Left ventricle myocardium inferior (tissue), 1 donor: ENCODE data around the gene KAZN. TPM values are rescaled to one million over a fixed set of nuclear protein-coding genes. Genes with fewer than 3 reads are reported as not detected.
"Not testable (repeated sequence)": the region's sequence is repeated elsewhere in the genome, so short reads cannot be mapped to it uniquely, and the experiment has no call there.

ENCODE experiments used
- DNase-seq: peaks from one replicate; pipeline ENCODE4 v3.0.0-alpha.2; 2020
- H3K27ac ChIP-seq: fragments of 200-600 bp; replicated peaks from 2 replicates; pipeline ENCODE4 v1.8.0; 2021
- H3K27me3 ChIP-seq: fragments of 200-600 bp; 2 replicates; pipeline ENCODE4 v1.8.0; 2021; ENCODE audit warnings: low read depth
- H3K36me3 ChIP-seq: fragments of 200-600 bp; 2 replicates; pipeline ENCODE4 v1.8.0; 2021
- H3K4me1 ChIP-seq: fragments of 200-600 bp; 2 replicates; pipeline ENCODE4 v1.8.0; 2021
- H3K4me3 ChIP-seq: fragments of 200-600 bp; 2 replicates; pipeline ENCODE4 v1.8.0; 2021; ENCODE audit warnings: mild to moderate bottlenecking, moderate library complexity
- H3K9me3 ChIP-seq: fragments of 200-600 bp; replicated peaks from 2 replicates; pipeline ENCODE4 v1.8.0; 2021
- CTCF ChIP-seq: fragments of 200-600 bp; IDR thresholded peaks from 2 replicates; pipeline ENCODE4 v1.8.0; 2021; ENCODE audit warnings: antibody characterized with exemption, mild to moderate bottlenecking, borderline replicate concordance
- intact Hi-C: fragments of 100-400 bp; cut with micrococcal nuclease; formaldehyde crosslinking; loops from one replicate; pipeline ENCODE4 v1.11.0; 2022
- total RNA-seq: library from RNA; stranded (reverse); fragmentation: NEBNext Ultra II Directional; extraction: Animal tissue kit (Norgen Biotek cat#: 25700); gene quantifications from one replicate; pipeline ENCODE4 v1.2.1, GENCODE V29; 2021
- donor health status: DM: no; HTN: yes; CAD: no; lungs with severe emphysema.

KAZN gene
- total RNA-seq, 1 donor from 2014 or later, result 2.2 TPM

DNA sequence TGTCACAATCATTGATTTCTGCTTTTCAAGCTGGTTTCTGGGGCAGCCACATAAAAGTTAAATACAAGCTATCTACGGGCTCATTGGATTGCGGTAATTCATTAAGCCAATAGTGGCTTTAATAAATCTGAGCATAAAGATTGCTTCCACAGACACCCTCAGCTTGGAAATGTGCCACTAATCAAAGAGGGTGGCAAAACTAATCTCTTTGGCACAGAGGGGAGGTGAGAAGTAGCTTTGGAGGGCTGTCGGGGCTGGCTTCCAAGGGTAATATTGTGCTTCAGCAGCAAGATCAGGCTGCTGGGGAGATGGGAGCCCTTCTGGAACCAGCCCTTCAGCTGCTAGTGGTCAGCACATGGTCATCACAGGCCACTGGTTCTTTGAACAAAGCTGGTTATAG is 21.2 kb upstream of the KAZN start:
- peaks cover 21% of the 10 kb centered on the region for H3K9me3 ChIP-seq
- H3K27ac ChIP-seq, result no peak overlapping the region
- DNase-seq, result no peak
- no peaks in the 10 kb centered on the region for H3K4me1 ChIP-seq
- intact Hi-C loops, result no loop called here
- peaks cover 40% of the 10 kb centered on the region for H3K27me3 ChIP-seq
- no peak for TF ChIP-seq CTCF
- no peak overlapping the region for H3K4me3 ChIP-seq
- H3K36me3 ChIP-seq, result no peaks in the 10 kb centered on the region

- H3K27me3 ChIP-seq, result peaks cover 35% of the 10 kb centered on the region
- no peak overlapping the region for H3K27ac ChIP-seq
- H3K4me1 ChIP-seq, result no peaks in the 10 kb centered on the region
- no peak for DNase-seq
- no peak overlapping the region for H3K4me3 ChIP-seq
- intact Hi-C loops, result no loop called here
- peaks cover 21% of the 10 kb centered on the region for H3K9me3 ChIP-seq
- no peaks in the 10 kb centered on the region for H3K36me3 ChIP-seq
- TF ChIP-seq CTCF, result no peak
Measured at GRCh38 chr1:14578156-14578555, 20.3 kb upstream of the KAZN start.

GRCh38 chr1:14580295-14580694 is 18.2 kb upstream of the KAZN start:
- H3K36me3 ChIP-seq, DNase-seq, intact Hi-C loops, H3K4me1 ChIP-seq, H3K4me3 ChIP-seq, H3K27ac ChIP-seq: not testable (repeated sequence)
- Histone ChIP-seq H3K27me3 (peaks cover 45% of the 10 kb centered on the region), H3K9me3 (peaks cover 12% of the 10 kb centered on the region)

GRCh38 chr1:14580986-14581385 is 17.5 kb upstream of the KAZN start:
- no peak overlapping the region for H3K27ac ChIP-seq
- no peaks in the 10 kb centered on the region for H3K36me3 ChIP-seq
- H3K4me3 ChIP-seq, result no peak overlapping the region
- peaks cover 10% of the 10 kb centered on the region for H3K9me3 ChIP-seq
- no peak for DNase-seq
- no peaks in the 10 kb centered on the region for H3K4me1 ChIP-seq
- intact Hi-C loops, result no loop called here
- TF ChIP-seq CTCF, result no peak
- H3K27me3 ChIP-seq, result peaks cover 47% of the 10 kb centered on the region

GRCh38 chr1:14583788-14584187 is 14.7 kb upstream of the KAZN start:
- Histone ChIP-seq H3K9me3 (peaks cover 10% of the 10 kb centered on the region), H3K36me3 (no peaks in the 10 kb centered on the region), H3K4me1 (no peaks in the 10 kb centered on the region), H3K4me3 (no peak overlapping the region), H3K27ac (no peak overlapping the region), H3K27me3 (peaks cover 61% of the 10 kb centered on the region)
- intact Hi-C loops, result no loop called here
- DNase-seq, result no peak
- TF ChIP-seq CTCF, result no peak

GRCh38 chr1:14585728-14586127 is 12.8 kb upstream of the KAZN start:
- peaks cover 7% of the 10 kb centered on the region for H3K9me3 ChIP-seq
- H3K4me1 ChIP-seq, result no peaks in the 10 kb centered on the region
- peaks cover 78% of the 10 kb centered on the region for H3K27me3 ChIP-seq
- H3K36me3 ChIP-seq, result no peaks in the 10 kb centered on the region
- no peak overlapping the region for H3K4me3 ChIP-seq
- TF ChIP-seq CTCF, result no peak
- no peak for DNase-seq
- intact Hi-C loops, result no loop called here
- no peak overlapping the region for H3K27ac ChIP-seq
